Astrocyte (in vitro differentiated cells and primary cell): Measurements from ENCODE around the gene NDUFA8. TPM values are rescaled to one million over a fixed set of nuclear protein-coding genes. Genes with fewer than 3 reads are reported as not detected.

Experiments used
- DNase-seq: peaks from one replicate; pipeline ENCODE4 v3.0.0-alpha.2; 2010; ENCODE audit warnings: low read depth
- FAIRE-seq: peaks from 2 replicates; lab custom pipeline; 2011; peaks lifted over from hg19 to GRCh38; lab: Jason Lieb, UNC
- H2AFZ ChIP-seq: 2 replicates; pipeline ENCODE4 v1.6.0; 2012; ENCODE audit warnings: low read depth, low read length, inconsistent platforms
- H3K27ac ChIP-seq: 2 replicates; pipeline ENCODE4 v1.5.1; 2011; ENCODE audit warnings: low read depth, low read length, inconsistent platforms
- H3K27me3 ChIP-seq: 2 replicates; pipeline ENCODE4 v1.6.0; 2011; ENCODE audit warnings: low read length, inconsistent platforms; ENCODE audit not compliant: insufficient read depth
- H3K36me3 ChIP-seq: 2 replicates; pipeline ENCODE4 v1.5.1; 2011; ENCODE audit warnings: low read length, inconsistent platforms; ENCODE audit not compliant: insufficient read depth
- H3K4me1 ChIP-seq: 2 replicates; pipeline ENCODE4 v1.5.1; 2011; ENCODE audit warnings: low read length, inconsistent platforms; ENCODE audit not compliant: insufficient read depth
- H3K4me2 ChIP-seq: 2 replicates; pipeline ENCODE4 v1.6.0; 2012; ENCODE audit warnings: low read length, inconsistent platforms
- H3K4me3 ChIP-seq: 2 replicates; pipeline ENCODE4 v1.5.1; 2011; ENCODE audit warnings: low read depth, mild to moderate bottlenecking, low read length, inconsistent platforms; ENCODE audit not compliant: insufficient read depth
- H3K79me2 ChIP-seq: 2 replicates; pipeline ENCODE4 v1.6.0; 2012; ENCODE audit warnings: mild to moderate bottlenecking, low read length, inconsistent platforms; ENCODE audit not compliant: insufficient read depth
- H3K9ac ChIP-seq: 2 replicates; pipeline ENCODE4 v1.6.0; 2012; ENCODE audit warnings: mild to moderate bottlenecking, low read length, inconsistent platforms
- H3K9me3 ChIP-seq: 2 replicates; pipeline ENCODE4 v1.5.1; 2012; ENCODE audit warnings: low read depth, mild to moderate bottlenecking, low read length, inconsistent platforms; ENCODE audit not compliant: insufficient read depth
- H4K20me1 ChIP-seq: 2 replicates; pipeline ENCODE4 v1.6.0; 2012; ENCODE audit warnings: low read length, inconsistent platforms; ENCODE audit not compliant: insufficient read depth
- H3K27ac Mint-ChIP-seq: one replicate; pipeline ENCODE4 v1.8.0; 2021; ENCODE audit warnings: mild to moderate bottlenecking, mixed read lengths; ENCODE audit not compliant: unreplicated experiment
- H3K27me3 Mint-ChIP-seq: one replicate; pipeline ENCODE4 v1.8.0; 2021; ENCODE audit warnings: low read depth, mixed read lengths; ENCODE audit not compliant: unreplicated experiment
- H3K36me3 Mint-ChIP-seq: one replicate; pipeline ENCODE4 v1.8.0; 2021; ENCODE audit warnings: low read depth, mixed read lengths; ENCODE audit not compliant: unreplicated experiment
- H3K4me1 Mint-ChIP-seq: one replicate; pipeline ENCODE4 v1.8.0; 2021; ENCODE audit warnings: low read depth, mixed read lengths; ENCODE audit not compliant: unreplicated experiment
- H3K4me3 Mint-ChIP-seq: one replicate; pipeline ENCODE4 v1.8.0; 2021; ENCODE audit warnings: mild to moderate bottlenecking, moderate library complexity, mixed read lengths; ENCODE audit not compliant: unreplicated experiment
- H3K9me3 Mint-ChIP-seq: one replicate; pipeline ENCODE4 v1.8.0; 2021; ENCODE audit warnings: mild to moderate bottlenecking, mixed read lengths; ENCODE audit not compliant: unreplicated experiment
- CTCF ChIP-seq: IDR thresholded peaks from 2 replicates; pipeline ENCODE4 v1.5.1; 2011; ENCODE audit warnings: low read depth, mild to moderate bottlenecking, inconsistent platforms, low read length, moderate library complexity; ENCODE audit not compliant: insufficient read depth
- EZH2 ChIP-seq: IDR thresholded peaks from 2 replicates; pipeline ENCODE4 v1.6.1; 2012; ENCODE audit warnings: mild to moderate bottlenecking, low read length, inconsistent platforms; ENCODE audit not compliant: insufficient read depth
- total RNA-seq: library from RNA; stranded (reverse); gene quantifications from 2 replicates; pipeline ENCODE4 v1.2.1, GENCODE V29; 2021

The NDUFA8 gene
- total RNA-seq, 1 donor from 2014 or later = 52.3 TPM

GRCh38 chr9:122131401-122132001 lies 28.1 kb downstream of the NDUFA8 start:
- H3K4me3 Mint-ChIP-seq = no peak overlapping the region
- Histone ChIP-seq H3K79me2 (no peaks in the 10 kb centered on the region), H3K27me3 (no peaks in the 10 kb centered on the region), H3K9me3 (no peaks in the 10 kb centered on the region), H3K27ac (no peak overlapping the region), H2AFZ (no peak overlapping the region), H3K4me3 (no peak overlapping the region), H3K4me2 (no peak overlapping the region), H3K4me1 (peaks cover 16% of the 10 kb centered on the region), H3K36me3 (no peaks in the 10 kb centered on the region), H3K9ac (no peak overlapping the region), H4K20me1 (no peaks in the 10 kb centered on the region)
- H3K27ac Mint-ChIP-seq = no peak overlapping the region
- DNase-seq = no peak
- peaks cover 10% of the 10 kb centered on the region for H3K4me1 Mint-ChIP-seq
- H3K27me3 Mint-ChIP-seq = peaks cover 25% of the 10 kb centered on the region
- no peak for TF ChIP-seq EZH2
- no peak for TF ChIP-seq CTCF
- no peak for FAIRE-seq
- H3K36me3 Mint-ChIP-seq = no peaks in the 10 kb centered on the region
- peaks cover 3% of the 10 kb centered on the region for H3K9me3 Mint-ChIP-seq

GRCh38 chr9:122130837-122131236 lies 28.7 kb downstream of the NDUFA8 start:
- Mint-ChIP-seq H3K9me3 (peaks cover 3% of the 10 kb centered on the region), H3K36me3 (no peaks in the 10 kb centered on the region), H3K4me1 (peaks cover 14% of the 10 kb centered on the region), H3K4me3 (no peak overlapping the region), H3K27ac (peak overlapping the region; percentile 56), H3K27me3 (peaks cover 25% of the 10 kb centered on the region)
- no peaks in the 10 kb centered on the region for H3K79me2 ChIP-seq
- no peak overlapping the region for H3K9ac ChIP-seq
- H3K36me3 ChIP-seq = no peaks in the 10 kb centered on the region
- no peak for TF ChIP-seq EZH2
- no peak for TF ChIP-seq CTCF
- H3K4me1 ChIP-seq = peaks cover 23% of the 10 kb centered on the region
- no peaks in the 10 kb centered on the region for H4K20me1 ChIP-seq
- H3K9me3 ChIP-seq = no peaks in the 10 kb centered on the region
- H2AFZ ChIP-seq = no peak overlapping the region
- no peak overlapping the region for H3K27ac ChIP-seq
- H3K4me2 ChIP-seq = no peak overlapping the region
- H3K4me3 ChIP-seq = no peak overlapping the region
- FAIRE-seq (no peak), DNase-seq (no peak)
- H3K27me3 ChIP-seq = no peaks in the 10 kb centered on the region

- Histone ChIP-seq H3K27ac (no peak overlapping the region), H3K9ac (no peak overlapping the region), H3K4me1 (peaks cover 27% of the 10 kb centered on the region), H3K4me3 (no peak overlapping the region), H3K36me3 (no peaks in the 10 kb centered on the region), H3K4me2 (no peak overlapping the region), H4K20me1 (no peaks in the 10 kb centered on the region), H2AFZ (no peak overlapping the region), H3K27me3 (no peaks in the 10 kb centered on the region), H3K79me2 (no peaks in the 10 kb centered on the region), H3K9me3 (no peaks in the 10 kb centered on the region)
- peaks cover 15% of the 10 kb centered on the region for H3K4me1 Mint-ChIP-seq
- peaks cover 26% of the 10 kb centered on the region for H3K27me3 Mint-ChIP-seq
- H3K27ac Mint-ChIP-seq = no peak overlapping the region
- no peak overlapping the region for H3K4me3 Mint-ChIP-seq
- no peaks in the 10 kb centered on the region for H3K36me3 Mint-ChIP-seq
- no peak for DNase-seq
- H3K9me3 Mint-ChIP-seq = peaks cover 3% of the 10 kb centered on the region
- no peak for FAIRE-seq
- TF ChIP-seq EZH2 (no peak), CTCF (no peak)
Measured at GRCh38 chr9:122129969-122130368, 29.6 kb downstream of the NDUFA8 start.
